Skin epidermis (tissue), 12 donors: Measurements from ENCODE around the gene RNMT.
"Not testable (repeated sequence)": the region's sequence is repeated elsewhere in the genome, so short reads cannot be mapped to it uniquely, and the experiment has no call there.

Source experiments
- H3K27ac ChIP-seq, 21 experiments: fragments of 200-600 bp; sonication (generic) in 11 of 21; one replicate each; pipeline ENCODE4 v1.5.0; 2020; ENCODE audit warnings: mild to moderate bottlenecking in 3 of 21, inconsistent platforms in 2 of 21, moderate library complexity in 2 of 21
- H3K4me3 ChIP-seq, 7 experiments: fragments of 200-600 bp; sonication (generic) in 2 of 7; one replicate each; pipeline ENCODE4 v1.5.0; 2020; ENCODE audit warnings: inconsistent platforms in 2 of 7, mild to moderate bottlenecking in 2 of 7, moderate library complexity in 1 of 7

Gene RNMT

DNA sequence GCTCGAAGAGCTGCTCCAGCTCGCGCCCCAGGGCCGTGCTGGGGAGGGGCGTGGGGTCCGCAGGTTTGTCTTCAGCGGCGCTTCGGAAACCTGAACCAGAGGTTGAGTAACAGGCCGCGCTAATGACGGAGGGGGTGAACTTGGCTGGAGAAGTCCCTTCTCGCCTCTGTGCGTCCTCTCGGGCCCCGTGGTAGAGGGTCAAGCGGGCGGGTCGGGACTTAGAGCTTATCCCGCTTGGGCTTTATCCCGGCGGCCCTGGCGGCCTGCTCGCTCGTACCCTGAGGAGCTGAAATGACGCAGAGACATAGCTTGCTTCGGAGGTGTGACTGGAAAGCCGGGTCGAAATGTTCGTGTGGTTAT lies 479 bp downstream of the RNMT start:
- H3K27ac ChIP-seq = peak overlapping the region; percentile 72 to 99 (median 92)
- peak overlapping the region; percentile 55 to 95 (median 91) for H3K4me3 ChIP-seq

DNA sequence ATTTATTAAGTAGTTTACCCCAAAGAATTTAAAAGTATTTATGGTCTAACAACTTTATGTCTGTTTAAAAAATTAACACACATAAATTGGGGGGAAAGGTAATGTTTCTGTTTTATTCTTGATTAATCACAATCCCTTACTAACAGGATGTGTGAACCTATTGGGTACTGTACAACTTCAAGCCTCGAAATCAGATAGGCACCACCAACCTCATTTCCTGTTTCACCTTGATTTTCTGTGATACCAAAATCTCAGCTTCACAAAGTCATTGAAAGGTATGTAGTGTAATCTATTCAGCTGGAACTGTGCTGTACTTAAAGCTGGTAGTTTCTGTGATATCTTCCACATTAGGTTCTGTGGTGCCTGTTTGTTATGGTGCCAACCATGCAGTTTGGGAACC lies 4.0 kb downstream of the RNMT start:
- no peak overlapping the region for H3K4me3 ChIP-seq
- H3K27ac ChIP-seq = no peak overlapping the region

DNA sequence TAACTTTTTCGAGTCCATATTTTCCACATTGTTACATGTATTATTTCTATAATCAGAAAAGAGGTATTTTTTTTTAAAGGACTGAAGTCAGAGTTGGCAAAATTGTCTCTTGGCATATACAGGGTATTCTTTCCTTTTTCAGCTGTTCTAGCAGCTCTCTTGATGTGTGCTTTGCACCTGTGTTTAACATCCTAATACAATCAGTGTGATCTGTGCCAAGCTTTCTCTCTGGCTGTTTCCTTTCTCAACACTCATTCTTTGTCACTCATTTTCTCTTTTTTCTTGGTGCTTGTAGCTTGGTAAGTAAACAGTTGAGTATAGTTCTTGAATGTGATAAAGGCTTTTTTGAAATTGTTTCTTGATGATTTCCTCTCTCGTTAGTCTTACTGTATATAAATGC lies 9.2 kb downstream of the RNMT start:
- Histone ChIP-seq H3K4me3 (no peak overlapping the region), H3K27ac (no peak overlapping the region)

DNA sequence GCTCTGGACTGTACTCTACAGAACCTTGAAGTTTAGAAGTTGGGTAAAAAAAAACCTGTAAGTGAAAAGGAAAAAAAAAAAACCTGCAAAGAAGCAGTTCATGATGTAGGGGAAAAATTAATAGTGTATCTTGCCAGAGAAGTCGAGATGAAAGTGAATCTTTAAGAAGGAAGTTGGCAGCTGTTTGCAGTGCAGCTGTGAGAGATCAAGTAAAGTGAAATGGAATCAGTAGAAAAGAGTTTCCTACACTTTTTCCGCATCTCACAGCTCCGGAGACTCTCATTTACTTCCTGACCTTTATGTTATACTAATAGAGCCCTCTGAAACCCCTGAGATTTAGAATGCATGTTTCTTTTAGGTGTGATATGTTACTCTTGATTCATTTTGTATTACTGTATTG lies 19.2 kb downstream of the RNMT start:
- Histone ChIP-seq H3K27ac (no peak overlapping the region), H3K4me3 (no peak overlapping the region)

DNA sequence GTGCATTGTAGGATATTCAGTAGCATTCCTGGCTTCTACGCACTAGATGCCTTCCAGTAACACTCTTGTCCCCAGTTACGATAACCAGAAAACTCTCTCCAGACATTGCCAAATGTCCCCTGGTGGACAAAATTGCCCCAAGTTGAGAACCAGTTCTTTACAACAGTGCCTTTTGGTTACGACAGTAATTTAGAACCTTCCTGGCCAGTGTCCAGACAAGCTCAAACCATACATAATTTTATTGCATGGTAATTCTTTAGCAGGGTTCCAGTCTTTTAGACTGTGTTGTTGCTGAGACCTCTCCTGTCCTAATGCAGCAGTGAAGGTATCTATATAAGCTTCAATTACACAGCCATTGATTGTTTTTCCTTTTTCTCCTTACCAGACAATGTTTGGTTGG lies 20.2 kb downstream of the RNMT start:
- H3K4me3 ChIP-seq = no peak overlapping the region
- H3K27ac ChIP-seq = no peak overlapping the region

DNA sequence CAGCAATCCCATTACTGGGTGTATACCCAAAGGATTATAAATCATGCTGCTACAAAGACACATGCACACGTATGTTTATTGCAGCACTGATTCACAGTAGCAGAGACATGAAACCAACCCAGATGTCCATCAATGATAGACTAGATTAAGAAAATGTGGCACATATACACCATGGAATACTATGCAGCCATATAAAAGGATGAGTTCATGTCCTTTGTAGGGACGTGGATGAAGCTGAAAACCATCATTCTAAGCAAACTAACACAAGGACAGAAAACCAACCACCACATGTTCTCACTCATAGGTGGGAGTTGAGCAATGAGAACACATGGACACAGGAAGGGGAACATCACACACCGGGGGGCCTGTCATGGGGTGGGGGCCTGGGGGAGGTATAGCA lies 25.1 kb downstream of the RNMT start:
- not testable (repeated sequence) for H3K27ac ChIP-seq, H3K4me3 ChIP-seq

DNA sequence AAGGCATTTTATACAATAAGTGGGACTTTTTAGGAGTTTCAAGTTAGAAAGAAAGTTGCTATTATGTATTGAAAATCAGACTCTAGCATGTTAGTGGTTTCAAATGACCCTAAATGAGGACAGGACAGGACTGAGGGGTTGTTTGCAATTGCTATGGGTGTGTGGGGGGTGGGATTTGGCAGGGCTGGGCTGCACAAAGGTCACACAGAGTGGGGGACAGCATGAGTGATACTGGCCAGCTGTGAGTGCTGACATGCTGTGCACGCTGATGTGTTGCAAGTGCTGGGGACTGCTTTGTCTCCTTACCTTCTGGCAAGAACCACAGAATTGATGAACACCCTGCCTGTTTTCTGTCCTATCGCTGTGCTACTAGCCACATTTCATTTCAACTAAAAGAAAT lies 29.8 kb downstream of the RNMT start:
- H3K27ac ChIP-seq = no peak overlapping the region
- H3K4me3 ChIP-seq = no peak overlapping the region

DNA sequence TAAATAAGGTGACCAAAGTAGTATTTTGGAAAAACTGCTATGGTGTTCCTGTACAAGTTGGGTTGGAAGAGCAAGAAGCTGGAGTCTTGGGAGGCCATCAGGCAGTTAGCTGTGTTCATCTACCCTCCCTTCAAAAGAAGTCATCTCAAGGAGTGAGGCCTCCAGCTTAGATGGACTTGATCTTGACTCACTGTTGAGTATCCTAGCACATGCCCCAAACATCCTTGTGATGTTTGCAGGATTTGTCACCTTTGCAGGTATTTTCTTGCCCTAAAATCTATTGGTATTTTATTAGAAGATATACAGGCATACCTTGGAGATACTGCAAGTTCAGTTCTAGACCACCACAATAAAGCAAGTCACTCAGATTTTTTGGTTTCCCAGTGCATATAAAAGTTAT lies 30.2 kb downstream of the RNMT start:
- no peak overlapping the region for H3K27ac ChIP-seq
- H3K4me3 ChIP-seq = no peak overlapping the region

DNA sequence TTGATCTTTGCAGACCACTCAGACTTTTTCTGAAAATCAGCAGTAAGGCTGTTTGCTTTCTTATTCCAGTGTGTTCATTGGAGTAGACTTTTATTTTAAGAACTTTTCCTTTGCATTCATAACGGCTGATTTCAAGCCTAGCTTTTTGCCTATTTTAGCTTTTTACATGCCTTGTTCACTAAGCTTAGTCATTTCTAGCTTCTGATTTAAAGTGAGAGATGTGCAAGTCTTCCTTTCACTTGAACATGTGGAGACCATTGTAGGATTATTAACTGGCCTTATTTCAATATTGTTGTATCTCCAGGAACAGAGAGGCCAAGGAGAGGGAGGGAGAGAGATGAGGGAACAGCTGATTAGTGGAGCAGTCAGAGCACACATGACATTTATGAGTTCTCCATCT lies 32.1 kb downstream of the RNMT start:
- H3K27ac ChIP-seq = no peak overlapping the region
- no peak overlapping the region for H3K4me3 ChIP-seq

DNA sequence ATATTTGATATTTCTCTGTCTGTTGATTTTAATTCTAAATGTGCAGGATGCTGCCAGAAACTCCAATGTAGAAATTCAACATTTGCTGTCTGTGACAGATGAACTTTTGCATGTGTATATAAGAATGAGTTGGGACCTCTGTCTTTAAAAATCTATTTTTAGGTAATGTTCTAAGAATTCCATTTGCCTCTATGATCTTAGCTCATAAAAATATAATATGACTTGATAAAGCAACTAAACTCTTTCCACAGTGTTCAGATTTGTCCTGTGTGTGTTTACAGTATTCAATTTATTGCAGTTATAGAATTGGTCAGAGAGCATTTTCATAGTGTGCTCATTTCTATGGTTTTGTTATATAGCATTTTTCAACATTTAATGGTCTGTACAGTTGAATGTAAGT lies 33.6 kb downstream of the RNMT start:
- H3K4me3 ChIP-seq = no peak overlapping the region
- H3K27ac ChIP-seq = no peak overlapping the region

DNA sequence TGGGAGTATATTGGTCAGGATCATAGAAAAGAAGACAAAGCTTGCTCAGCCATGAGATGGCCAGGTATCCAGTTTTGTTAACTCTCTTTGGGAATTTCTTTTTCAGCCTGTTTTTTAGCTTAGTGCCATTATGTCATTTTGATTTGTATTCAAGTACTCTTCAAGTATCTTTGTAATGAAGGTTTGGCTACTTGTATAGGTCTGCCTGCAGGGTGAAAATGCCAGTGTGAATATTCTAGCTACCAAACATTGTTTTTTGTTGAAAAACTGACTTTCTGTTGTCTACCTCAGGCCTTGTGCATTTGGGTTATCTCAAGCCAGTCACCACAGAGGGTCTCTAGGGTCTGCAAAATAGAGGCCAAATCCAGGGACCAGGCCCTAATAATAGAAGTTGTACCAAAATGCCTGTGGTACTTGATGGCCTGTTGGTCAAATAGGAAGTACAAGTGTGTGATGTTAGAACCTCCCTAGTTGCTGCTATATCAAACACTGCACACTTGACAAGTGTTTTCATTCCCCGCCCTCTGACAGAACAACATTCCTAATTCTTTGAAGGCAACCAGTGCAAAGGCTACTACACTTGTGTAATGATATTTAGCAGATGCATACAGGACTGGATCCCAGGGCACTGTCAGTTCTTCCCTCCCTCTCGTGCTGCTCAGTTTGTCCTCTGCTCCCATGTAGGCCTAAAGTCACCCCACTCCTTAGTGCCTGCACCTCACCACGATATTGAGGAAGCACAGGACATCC lies 36.4 kb downstream of the RNMT start:
- no peak overlapping the region for H3K4me3 ChIP-seq
- H3K27ac ChIP-seq = no peak overlapping the region

DNA sequence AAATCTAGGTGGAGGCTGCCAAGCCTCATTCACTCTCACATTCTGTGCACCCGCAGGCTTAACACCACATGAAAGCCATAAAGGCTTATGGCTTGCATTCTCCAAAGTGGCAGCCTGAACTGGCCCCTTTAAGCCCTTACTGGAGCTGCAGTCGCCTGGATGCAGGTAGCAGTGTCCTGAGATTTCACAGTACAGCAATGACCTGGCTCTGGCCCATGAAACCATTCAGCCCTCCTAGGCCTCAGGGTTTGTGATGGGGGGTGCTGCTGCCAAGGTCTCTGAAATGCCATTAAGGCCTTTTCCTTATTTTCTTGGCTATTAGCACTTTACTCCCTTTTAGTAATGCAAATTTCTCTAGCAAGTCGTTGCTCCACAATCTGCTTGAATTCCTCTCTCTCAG lies 48.6 kb downstream of the RNMT start:
- H3K27ac ChIP-seq = no peak overlapping the region
- H3K4me3 ChIP-seq = no peak overlapping the region

DNA sequence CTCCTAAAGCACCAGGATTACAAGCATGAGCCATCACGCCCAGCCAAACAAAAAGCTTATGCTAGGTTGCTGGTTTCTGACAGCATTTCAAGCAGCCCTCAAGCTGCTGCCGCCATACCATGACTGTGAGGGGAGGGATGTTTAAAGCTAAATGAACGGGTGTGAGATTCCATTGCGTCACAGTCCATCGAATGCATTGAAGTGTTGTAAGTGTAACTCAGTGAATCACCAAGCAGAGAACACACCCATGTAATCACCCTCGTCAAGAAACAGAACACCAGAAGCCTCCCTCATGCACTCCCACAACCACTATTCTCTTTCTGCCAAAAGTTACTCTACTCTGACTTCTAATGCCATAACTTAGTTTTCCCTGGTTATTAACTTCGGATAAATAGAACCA lies 64.7 kb downstream of the RNMT start:
- Histone ChIP-seq H3K4me3 (no peak overlapping the region), H3K27ac (no peak overlapping the region)

DNA sequence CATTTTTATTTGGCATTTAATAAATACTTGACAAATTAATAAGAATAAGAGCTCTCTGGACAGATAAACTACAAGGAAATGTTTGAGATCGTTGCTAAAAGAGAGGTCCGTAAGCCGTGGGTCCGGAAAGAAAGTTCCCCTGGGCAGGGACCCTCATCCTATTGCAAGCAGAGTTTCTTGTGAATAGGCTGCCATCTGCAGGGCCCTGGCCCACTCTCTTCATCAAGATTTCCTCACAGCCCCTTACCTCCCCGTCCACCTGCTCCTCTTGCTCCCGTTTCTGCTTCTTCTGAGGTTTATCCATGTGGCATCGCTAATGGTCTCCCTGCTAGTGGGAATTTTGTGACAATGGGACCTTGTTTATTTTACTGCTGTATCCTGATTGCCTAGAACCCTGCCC lies 67.3 kb downstream of the RNMT start:
- no peak overlapping the region for H3K4me3 ChIP-seq
- H3K27ac ChIP-seq = no peak overlapping the region

DNA sequence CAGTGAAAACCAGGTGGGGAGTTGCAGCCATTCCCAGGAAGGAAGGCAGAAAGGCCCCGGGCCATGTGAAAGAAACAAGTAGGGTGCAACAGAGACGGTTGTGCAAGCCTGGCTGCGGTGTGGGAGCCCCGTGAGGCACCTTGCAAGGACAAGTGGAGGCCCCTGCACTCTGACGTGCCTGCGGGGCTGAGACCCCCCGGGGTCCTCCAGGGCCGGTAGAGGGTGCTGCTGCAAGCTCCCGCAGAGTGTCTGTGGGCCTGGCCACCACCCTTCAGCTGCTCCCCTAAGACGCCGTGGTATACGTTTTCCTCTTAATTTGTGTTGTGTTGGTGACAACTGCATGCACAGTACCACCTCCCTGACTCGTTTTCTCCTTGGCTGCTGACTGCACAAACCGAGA lies 70.0 kb downstream of the RNMT start:
- Histone ChIP-seq H3K4me3 (no peak overlapping the region), H3K27ac (no peak overlapping the region)

DNA sequence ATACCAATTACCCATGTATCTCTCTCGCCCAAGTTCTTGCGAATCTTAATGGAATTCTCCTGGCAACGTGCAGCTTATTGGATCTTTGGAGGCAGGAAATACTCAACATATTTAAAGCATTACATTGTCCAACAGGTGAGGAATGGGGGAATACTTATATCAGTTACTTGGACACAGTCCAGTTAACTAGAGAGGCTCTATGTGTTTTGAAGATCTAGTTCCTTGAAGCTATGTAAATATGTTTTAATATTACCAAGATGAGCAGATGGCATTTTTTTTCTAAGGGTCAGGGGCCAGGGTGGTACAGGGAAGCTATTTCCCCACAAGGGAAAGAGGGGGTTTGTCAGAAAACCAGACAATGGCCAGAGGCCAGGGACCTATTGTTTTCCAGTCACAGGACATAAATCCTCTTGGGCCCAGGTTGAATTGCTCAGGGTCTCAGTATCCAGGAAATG lies 70.7 kb downstream of the RNMT start:
- H3K27ac ChIP-seq = no peak overlapping the region
- no peak overlapping the region for H3K4me3 ChIP-seq

DNA sequence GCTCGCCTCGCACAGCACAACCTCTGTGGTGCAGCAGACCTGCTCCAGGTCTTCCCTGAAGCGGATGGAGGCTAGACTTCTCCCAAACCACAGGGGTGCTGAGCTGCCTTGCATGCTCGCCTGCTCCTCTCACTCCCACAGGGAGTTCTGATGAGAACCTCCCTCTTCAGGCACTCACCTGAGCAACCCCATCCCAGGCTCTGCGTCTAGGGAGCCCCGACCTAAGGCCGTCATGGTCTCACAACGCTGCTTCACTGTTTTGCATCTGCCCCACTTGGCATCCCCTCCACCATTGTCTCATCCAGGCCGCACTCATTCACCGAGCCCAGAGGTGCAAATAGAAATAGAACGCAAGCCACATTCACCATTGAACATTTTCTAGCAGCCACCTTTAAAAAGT lies 72.9 kb downstream of the RNMT start:
- Histone ChIP-seq H3K4me3 (no peak overlapping the region), H3K27ac (no peak overlapping the region)

DNA sequence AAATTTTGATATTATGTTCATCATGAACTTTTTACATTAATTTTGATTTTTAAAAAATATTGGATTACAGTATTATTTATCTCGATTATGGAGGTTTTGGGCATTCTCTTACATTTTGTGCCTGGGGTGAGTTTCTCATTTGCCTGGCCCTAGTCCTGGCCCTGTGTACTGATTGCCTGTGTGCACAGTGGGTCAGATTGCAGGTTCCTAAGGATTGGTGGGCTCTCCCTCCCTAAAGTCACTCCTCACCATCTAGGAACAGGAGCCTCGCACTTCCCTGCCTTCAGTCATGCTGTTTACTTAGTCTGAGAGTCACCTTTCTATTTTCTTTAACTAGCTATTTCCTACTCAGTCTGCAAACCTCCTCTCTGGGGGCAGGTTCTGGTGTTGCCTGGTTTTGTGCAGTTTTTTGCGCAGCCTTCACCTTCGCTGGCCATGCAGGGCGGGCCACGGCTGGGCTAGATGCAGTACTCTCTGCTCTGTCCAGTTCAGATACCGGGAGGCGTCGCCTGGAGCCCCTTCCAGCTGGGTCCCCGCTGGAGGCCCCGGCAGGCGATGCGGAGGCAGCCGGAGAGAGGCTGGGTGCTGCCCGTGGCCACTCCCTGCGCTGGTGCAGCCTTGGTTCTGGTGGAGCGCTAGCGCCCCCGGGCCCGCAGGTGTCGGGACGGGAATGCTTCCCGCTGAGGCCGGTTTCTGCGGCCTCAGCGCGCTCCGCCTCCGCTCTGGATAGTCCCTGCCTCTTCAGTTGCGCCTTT lies 74.2 kb downstream of the RNMT start:
- Histone ChIP-seq H3K27ac (no peak overlapping the region), H3K4me3 (peak overlapping the region in 2 of 7 experiments; percentile 7 to 34)

DNA sequence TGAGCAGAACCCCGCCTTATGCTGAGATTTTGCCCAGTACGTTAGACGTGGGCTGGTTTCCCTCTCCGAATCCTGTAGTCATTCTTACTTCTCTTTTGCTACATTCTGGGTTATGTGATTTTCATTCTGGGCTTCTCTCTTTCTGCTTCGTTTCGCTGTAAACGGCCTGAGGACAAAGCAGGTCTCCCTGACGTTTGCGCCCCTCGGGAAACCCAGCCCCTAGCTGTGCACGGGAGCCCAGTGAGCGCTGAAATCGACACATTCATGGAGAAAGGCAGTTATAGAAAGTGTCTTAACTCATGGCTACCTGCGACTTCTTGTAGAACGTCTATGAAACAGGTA lies 74.8 kb downstream of the RNMT start:
- H3K27ac ChIP-seq = no peak overlapping the region
- H3K4me3 ChIP-seq = peak overlapping the region in 2 of 7 experiments; percentile 7 to 34

DNA sequence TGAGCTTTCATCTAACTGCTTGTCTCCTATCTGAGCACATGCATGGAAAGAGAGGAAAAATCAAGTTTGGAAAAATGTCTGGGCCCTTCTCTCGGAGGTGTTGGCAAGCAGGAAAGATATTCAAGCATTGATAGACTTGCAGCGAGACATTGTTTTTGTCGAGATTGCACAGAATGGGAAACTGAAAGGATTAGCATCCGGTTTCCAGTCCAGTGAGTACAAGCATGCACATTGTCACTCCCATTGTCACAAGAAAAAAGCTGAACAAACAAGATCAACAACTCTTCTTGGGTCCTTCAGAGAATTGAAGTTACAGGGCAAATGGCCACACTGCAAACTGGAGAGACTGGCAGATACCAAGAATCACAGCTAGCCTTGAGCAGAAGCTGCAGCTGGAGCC lies 77.8 kb downstream of the RNMT start:
- H3K4me3 ChIP-seq = no peak overlapping the region
- H3K27ac ChIP-seq = no peak overlapping the region

DNA sequence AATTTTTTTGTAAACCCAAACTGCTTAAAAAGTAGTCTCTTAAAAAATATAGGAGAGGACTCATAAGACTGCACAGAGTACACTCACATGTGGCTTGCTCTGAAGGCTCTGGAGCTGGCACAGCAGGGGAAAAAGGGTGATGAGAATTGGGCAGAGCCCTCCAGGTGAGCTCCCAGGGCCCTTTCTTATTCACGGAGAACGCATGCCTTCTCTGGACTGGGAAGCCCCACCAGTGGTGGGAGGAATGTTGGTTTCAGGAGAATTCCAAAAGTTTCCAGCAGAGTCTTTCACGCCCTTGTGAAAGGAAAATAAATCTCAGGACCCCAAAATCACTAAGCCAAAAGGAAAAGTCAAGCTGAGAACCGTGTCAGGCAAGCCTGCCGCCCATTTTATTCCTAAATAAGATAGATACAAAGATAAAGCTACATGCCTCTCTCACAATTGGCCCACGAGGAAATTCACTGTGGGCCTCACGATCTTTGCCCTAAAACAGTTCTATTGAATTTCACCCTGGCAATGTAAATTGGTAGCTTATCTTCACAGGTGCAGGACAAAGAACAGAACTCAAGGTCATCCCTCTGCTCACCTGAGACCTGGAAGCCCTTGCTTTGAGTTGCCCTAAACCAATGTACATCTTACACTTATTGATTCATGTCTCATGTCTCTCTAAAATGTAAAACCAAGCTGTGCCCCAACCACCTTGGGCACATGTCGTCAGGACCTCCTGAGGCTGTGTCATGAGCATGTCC lies 82.0 kb downstream of the RNMT start:
- Histone ChIP-seq H3K27ac (no peak overlapping the region), H3K4me3 (no peak overlapping the region)
